Psoas muscle (tissue), 8 donors: ENCODE results near the gene THBD. TPM values are rescaled to one million over a fixed set of nuclear protein-coding genes. Genes with fewer than 3 reads are reported as not detected.
A peak's percentile ranks its signal among the peaks of the same experiment; 100 is the strongest.

ENCODE experiments used
- ATAC-seq, 4 donors: fragments of 200-7000 bp; cut with Tn5 transposase; one replicate each; pipeline ENCODE4 v1.9.1; 2020; ENCODE audit warnings: moderate library complexity in 3 of 4, mild to moderate bottlenecking in 2 of 4
- DNase-seq, 2 donors: peaks; one replicate each; pipeline ENCODE4 v3.0.0-alpha.2; 2020
- H3K27ac ChIP-seq: fragments of 200-600 bp; one replicate; pipeline ENCODE4 v1.8.0; 2022
- H3K27me3 ChIP-seq, 3 donors: fragments of 200-600 bp in 1 of 3; one replicate each; pipeline versions ENCODE4 v1.6.1 to v1.8.0; 2013 to 2022; ENCODE audit warnings: low read length in 2 of 3, mild to moderate bottlenecking in 2 of 3, moderate library complexity in 1 of 3; ENCODE audit not compliant: insufficient read depth in 3 of 3
- H3K36me3 ChIP-seq, 2 donors: fragments of 200-600 bp in 1 of 2; one replicate each; pipeline versions ENCODE4 v1.6.1 to v1.8.0; 2013 to 2022; ENCODE audit warnings: low read depth in 1 of 2, mild to moderate bottlenecking in 1 of 2, moderate library complexity in 1 of 2; ENCODE audit not compliant: insufficient read depth in 1 of 2
- H3K4me1 ChIP-seq: fragments of 200-600 bp; one replicate; pipeline ENCODE4 v1.8.0; 2022
- H3K4me3 ChIP-seq: fragments of 200-600 bp; one replicate; pipeline ENCODE4 v1.8.0; 2022; ENCODE audit warnings: mild to moderate bottlenecking
- H3K9me3 ChIP-seq: fragments of 200-600 bp; one replicate; pipeline ENCODE4 v1.8.0; 2022
- CTCF ChIP-seq: fragments of 200-600 bp; IDR thresholded peaks from one replicate; pipeline ENCODE4 v1.8.0; 2022; ENCODE audit warnings: antibody characterized with exemption
- WGBS, 3 donors: extraction: QIAGEN DNeasy Blood & Tissue Kit; methylation state at CpG; one replicate each; pipeline versions ENCODE4 v1.1.6 to v1.1.7; 2013; 5-methylcytosine and 5-hydroxymethylcytosine counted together
- intact Hi-C, 2 donors: fragments of 100-400 bp; cut with DNase I; formaldehyde crosslinking; loops; one replicate each; pipeline versions ENCODE4 v1.11.0 to v1.14.2; 2022
- polyA plus RNA-seq, 3 donors: library from polyadenylated mRNA; stranded (reverse); fragments of 200-250 nt; gene quantifications; one replicate each; pipeline ENCODE4 v1.2.3, GENCODE V29; 2013
- total RNA-seq, 4 donors: library from RNA; stranded (reverse); fragmentation: NEBNext Ultra II Directional in 2 of 4; extraction: Animal tissue kit (Norgen Biotek cat#: 25700) in 2 of 4; gene quantifications; one replicate each; pipeline versions ENCODE4 v1.2.1 to v1.2.4, GENCODE V29; 2021 to 2023
- donor health status: healthy with polysubstance abuse.
- donor health status: DM: no; HTN: no; CAD: no; lungs with moderate emphysema.
- donor health status: Bipolar disorder and iron deficiency.
- donor health status: healthy.
- donor health status: DM: yes; HTN: yes; CAD: no.
- donor health status: DM: no; HTN: no; CAD: no.
- donor health status: DM: no; HTN: no; CAD: no.
- donor health status: DM: yes; HTN: yes; CAD: no.

The THBD gene
- total and polyA plus RNA-seq, 7 donors = 6.5 to 604 (median 50.0) TPM

DNA sequence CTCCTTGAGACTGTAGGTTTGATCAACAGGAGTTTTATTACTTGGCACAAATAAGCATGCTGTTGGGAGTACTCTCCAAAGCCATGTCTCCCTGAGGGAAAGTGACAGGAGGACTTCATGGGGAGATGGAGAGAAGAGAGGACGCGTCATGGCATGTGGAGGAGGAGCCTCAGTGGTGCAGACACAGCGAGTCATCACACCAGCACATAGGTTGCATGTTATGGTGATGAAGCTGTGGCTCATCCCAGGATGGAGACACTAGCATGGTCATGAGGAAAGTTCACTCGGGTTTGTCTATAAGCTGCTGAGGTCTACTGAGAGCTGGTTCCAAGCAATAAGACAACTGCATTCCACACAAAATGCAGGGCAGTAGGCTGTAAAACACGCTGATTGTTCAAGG is 27.5 kb downstream of the THBD start:
- Histone ChIP-seq H3K9me3 (no peaks in the 10 kb centered on the region), H3K4me1 (peaks cover 6% of the 10 kb centered on the region), H3K27ac (no peak overlapping the region), H3K36me3 (no peaks in the 10 kb centered on the region), H3K4me3 (no peak overlapping the region), H3K27me3 (no peaks in the 10 kb centered on the region)
- intact Hi-C loops = no loop called here
- TF ChIP-seq CTCF = no peak
- DNase-seq (no peak), ATAC-seq (no peak)
- WGBS, 3 donors = 93 to 100% (median 98%) methylated on average over 5 of the region's 5 CpGs

DNA sequence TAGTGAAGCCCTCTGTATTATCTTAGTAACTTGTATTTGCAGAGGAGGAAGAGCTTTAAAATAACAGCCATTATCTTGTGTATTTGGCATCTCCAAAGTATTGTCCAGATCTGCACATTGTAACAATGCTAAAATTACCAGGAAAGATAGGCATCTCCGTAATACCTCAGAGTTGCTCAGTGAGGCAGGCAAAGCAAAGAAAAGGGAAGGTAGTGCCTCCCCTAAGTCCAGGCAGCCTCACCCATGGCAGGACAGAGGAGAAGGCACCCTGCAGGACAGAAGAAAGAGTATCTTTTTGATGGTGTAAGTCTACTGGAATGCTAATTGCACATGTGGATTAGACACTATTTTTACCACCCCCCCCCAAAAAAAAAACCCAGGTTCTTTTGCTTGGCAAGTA is 27.9 kb downstream of the THBD start:
- 81 to 85% (median 83%) methylated on average over 1 of the region's 1 CpG for WGBS, 3 donors
- no peak for TF ChIP-seq CTCF
- H3K36me3 ChIP-seq = no peaks in the 10 kb centered on the region
- ATAC-seq (peak in 1 of 4 donors; percentile 41), DNase-seq (no peak)
- H3K9me3 ChIP-seq = no peaks in the 10 kb centered on the region
- H3K4me3 ChIP-seq = no peak overlapping the region
- no peak overlapping the region for H3K27ac ChIP-seq
- intact Hi-C loops = no loop called here
- H3K27me3 ChIP-seq = no peaks in the 10 kb centered on the region
- H3K4me1 ChIP-seq = peaks cover 6% of the 10 kb centered on the region

GRCh38 chr20:23020230-23021018 is 29.0 kb downstream of the THBD start:
- Histone ChIP-seq H3K4me1 (peaks cover 6% of the 10 kb centered on the region), H3K9me3 (no peaks in the 10 kb centered on the region), H3K27me3 (no peaks in the 10 kb centered on the region), H3K4me3 (no peak overlapping the region), H3K36me3 (no peaks in the 10 kb centered on the region), H3K27ac (no peak overlapping the region)
- ATAC-seq (no peak), DNase-seq (no peak)
- TF ChIP-seq CTCF = no peak
- intact Hi-C loops = no loop called here
- WGBS, 3 donors = 91 to 96% (median 93%) methylated on average over 12 of the region's 12 CpGs

DNA sequence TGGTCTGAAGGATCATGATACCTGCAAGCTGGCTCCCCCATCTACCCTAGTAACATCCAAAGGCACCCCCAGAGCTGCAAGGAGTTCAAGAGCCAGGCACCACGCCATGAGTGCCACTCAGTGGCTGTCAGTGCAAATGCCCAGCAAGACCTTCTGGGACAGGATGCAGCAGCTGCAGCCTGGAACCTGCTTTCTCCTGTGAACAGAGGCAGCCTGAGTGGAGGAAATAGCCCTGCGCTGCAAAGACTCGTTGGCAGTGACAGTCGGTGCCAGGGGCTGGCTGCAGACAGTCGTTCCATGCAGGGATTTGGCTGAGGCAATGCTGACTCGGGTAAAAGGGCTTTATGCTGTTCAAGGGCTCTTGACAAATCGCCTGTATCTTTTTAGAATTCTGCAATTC is 30.1 kb downstream of the THBD start:
- intact Hi-C loops = no loop called here
- ATAC-seq (peak; percentile 40 to 78 (median 72)), DNase-seq (no peak)
- Histone ChIP-seq H3K36me3 (no peaks in the 10 kb centered on the region), H3K9me3 (no peaks in the 10 kb centered on the region), H3K4me1 (peaks cover 6% of the 10 kb centered on the region), H3K27ac (no peak overlapping the region), H3K27me3 (no peaks in the 10 kb centered on the region), H3K4me3 (no peak overlapping the region)
- 23 to 28% (median 25%) methylated on average over 7 of the region's 7 CpGs for WGBS, 3 donors
- no peak for TF ChIP-seq CTCF

- no peaks in the 10 kb centered on the region for H3K36me3 ChIP-seq
- WGBS, 3 donors = 56 to 78% (median 56%) methylated on average over 11 of the region's 11 CpGs
- no peaks in the 10 kb centered on the region for H3K27me3 ChIP-seq
- no peaks in the 10 kb centered on the region for H3K9me3 ChIP-seq
- H3K27ac ChIP-seq = no peak overlapping the region
- H3K4me1 ChIP-seq = peaks cover 6% of the 10 kb centered on the region
- DNase-seq = no peak
- ATAC-seq = peak in 3 of 4 donors; percentile 17 to 45 (median 37)
- no peak overlapping the region for H3K4me3 ChIP-seq
- intact Hi-C loops = no loop called here
- no peak for TF ChIP-seq CTCF
Observed at GRCh38 chr20:23018941-23019340, 30.5 kb downstream of the THBD start.
